HG02870 (cell line): ENCODE measurements around the gene KLF17.

Source experiments
- ATAC-seq: cut with Tn5 transposase; IDR thresholded peaks from one replicate; pipeline ENCODE4 v1.9.1; 2021; ENCODE audit warnings: mild to moderate bottlenecking, moderate library complexity; ENCODE audit not compliant: unreplicated experiment

KLF17 gene

DNA sequence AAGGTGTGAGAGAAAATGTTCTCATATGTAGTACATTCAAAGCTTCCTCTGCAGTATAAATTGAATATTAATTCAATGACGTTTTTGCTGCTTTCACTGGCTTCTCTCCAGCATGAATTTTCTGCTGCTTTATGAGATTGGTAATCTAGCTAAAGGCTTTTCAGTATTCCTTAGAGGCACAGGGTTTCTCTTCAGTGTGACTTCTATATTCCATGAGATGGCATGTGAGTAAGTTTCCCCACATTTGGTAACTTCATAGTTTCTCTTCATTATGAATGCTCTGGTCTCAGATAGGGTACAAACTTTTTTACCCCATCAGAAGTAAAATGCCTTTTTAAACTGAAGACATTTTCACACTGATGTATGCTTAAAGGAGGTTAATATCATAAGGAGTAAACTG, 33.2 kb downstream of the KLF17 start:
- ATAC-seq, result no peak

DNA sequence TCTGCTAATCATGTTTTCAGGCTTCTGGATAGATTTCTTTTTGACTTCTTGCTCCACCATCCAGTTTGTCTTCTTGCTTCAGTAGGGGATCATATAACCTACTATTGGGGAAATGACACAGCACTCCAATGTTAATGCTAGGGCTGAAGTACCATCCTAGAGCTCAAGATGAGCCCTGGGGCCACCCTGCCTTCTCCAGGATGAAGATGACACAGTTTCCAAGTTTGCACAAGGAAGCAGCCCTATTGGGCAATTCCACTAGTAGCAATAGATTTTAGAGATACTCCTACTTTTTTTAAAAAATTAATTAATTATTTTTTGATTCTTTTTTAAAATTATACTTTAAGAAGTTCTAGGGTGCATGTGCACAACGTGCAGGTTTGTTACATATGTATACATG, 34.1 kb downstream of the KLF17 start:
- no peak for ATAC-seq

- ATAC-seq, result no peak
Measured at GRCh38 chr1:44154049-44154448, 35.4 kb downstream of the KLF17 start.

DNA sequence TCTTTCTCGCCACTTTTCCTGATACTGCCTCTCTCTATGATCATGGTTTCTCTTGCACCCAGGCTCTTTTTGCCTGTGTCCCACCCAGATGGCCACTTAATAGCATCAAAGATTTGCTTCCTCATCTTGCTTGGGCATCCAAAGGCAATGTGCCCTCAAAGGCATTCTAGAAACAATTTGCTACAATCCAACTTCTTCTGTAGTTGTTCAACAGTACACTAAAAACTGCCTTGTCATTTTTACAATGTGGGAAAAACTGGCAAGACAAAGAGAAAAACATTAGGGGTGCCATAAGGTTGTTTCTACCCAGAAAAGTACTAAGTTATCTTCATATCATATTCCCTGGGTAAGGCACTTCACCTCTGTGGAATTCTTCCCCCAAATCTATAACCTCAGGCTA, 39.3 kb downstream of the KLF17 start:
- no peak for ATAC-seq

- no peak for ATAC-seq
Measured at GRCh38 chr1:44158871-44159270, 40.2 kb downstream of the KLF17 start.

DNA sequence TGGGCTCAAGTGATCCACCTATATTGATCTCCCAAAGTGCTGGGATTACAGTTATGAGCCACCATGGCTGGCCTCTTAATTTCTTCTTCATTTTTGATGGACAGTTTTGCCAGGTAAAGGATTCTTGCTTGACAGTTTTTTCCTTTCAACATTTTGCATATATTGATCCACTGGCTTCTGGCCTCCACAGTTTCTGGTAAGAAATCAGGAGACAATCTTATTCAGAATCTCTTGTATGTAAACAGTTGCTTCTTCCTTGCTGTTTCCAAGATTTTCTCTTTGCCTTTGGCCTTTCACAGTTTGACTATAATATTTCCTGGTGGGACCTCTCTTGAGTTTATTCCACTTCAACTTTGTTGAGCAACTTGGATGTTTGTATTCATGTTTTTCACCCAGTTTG, 42.9 kb downstream of the KLF17 start:
- no peak for ATAC-seq

DNA sequence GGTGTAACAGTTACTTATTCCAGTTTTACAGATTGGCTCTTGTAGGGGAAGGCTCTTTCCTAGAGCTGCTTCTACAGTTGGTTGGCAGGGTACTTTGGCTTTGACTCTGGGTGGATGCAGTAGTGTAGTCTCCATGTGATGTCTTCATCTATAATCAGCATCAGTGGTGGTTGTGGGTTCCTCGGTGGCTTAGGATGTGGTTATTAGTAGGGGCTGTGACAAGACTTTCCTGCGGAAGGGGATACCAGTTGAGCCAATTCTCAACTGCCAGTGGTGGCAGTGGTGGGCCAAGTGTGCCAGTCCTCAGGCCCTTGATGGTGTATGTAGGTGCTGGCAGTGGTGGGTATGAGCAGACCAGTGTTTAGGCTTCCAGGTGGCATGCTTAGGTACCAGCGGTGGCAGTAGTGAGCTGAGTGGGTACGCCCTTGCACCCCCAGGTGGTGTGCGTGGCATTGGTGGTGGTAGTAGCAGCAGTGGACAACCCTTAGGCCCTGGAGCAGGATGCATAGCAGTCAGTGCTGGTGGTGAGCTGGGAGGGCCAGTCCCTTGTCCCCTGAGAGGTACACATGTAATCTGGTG, 50.0 kb downstream of the KLF17 start:
- ATAC-seq, result no peak

- no peak for ATAC-seq
Measured at GRCh38 chr1:44170281-44170823, 51.7 kb downstream of the KLF17 start.

DNA sequence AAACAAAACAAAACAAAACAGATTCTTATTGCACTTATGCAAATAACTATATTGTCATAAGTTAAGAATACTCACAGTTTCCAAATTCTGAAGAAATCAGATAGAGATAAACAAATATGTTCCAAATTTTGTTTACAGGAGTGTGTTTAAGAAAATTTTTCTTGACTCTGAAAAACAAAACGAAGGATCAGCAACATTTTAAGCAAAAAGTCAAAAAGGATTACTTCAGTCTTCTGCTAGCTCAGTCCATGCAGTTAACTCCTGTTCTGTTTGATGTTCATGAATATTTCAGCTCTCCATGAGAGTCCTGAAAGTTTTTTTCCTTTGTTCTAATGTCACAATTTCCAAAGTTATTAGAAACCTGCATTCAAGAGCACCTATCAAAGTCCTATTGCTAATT, 56.0 kb downstream of the KLF17 start:
- ATAC-seq, result no peak
